Activated T-helper 1 cell treated with anti-CD3 and anti-CD28 coated beads, Interleukin-2, amount 50 U/mL, for 16 hours (primary cell): ENCODE results near the gene LYAR.

ENCODE experiments used
- DNase-seq, 2 donors: peaks; one replicate each; pipeline ENCODE4 v3.0.0-alpha.2; 2020; ENCODE audit warnings: low read depth in 1 of 2, low spot score in 1 of 2

The LYAR gene

GRCh38 chr4:4317496-4318232 is 27.7 kb upstream of the LYAR start:
- no peak for DNase-seq

GRCh38 chr4:4316150-4316495 is 26.2 kb upstream of the LYAR start:
- no peak for DNase-seq

- DNase-seq, result no peak
Measured at GRCh38 chr4:4315461-4316149, 25.7 kb upstream of the LYAR start.

GRCh38 chr4:4311193-4311592 is 21.2 kb upstream of the LYAR start:
- DNase-seq, result no peak

- DNase-seq, result no peak
Measured at GRCh38 chr4:4308800-4309441, 19.0 kb upstream of the LYAR start.

- DNase-seq, result no peak
Measured at GRCh38 chr4:4306920-4307319, 17.0 kb upstream of the LYAR start.

- no peak for DNase-seq
Measured at GRCh38 chr4:4302416-4302815, 12.5 kb upstream of the LYAR start.

GRCh38 chr4:4302001-4302400 is 12.0 kb upstream of the LYAR start:
- no peak for DNase-seq

- DNase-seq, result no peak
Measured at GRCh38 chr4:4299006-4299405, 9.1 kb upstream of the LYAR start.

- DNase-seq, result no peak
Measured at GRCh38 chr4:4296283-4296846, 6.4 kb upstream of the LYAR start.

GRCh38 chr4:4293279-4293678 is 3.3 kb upstream of the LYAR start:
- DNase-seq, result no peak

GRCh38 chr4:4289597-4289940 is 385 bp downstream of the LYAR start:
- no peak for DNase-seq

- DNase-seq, result no peak
Measured at GRCh38 chr4:4289055-4289454, 899 bp downstream of the LYAR start.

GRCh38 chr4:4288098-4288497 is 1.9 kb downstream of the LYAR start:
- no peak for DNase-seq

- DNase-seq, result no peak
Measured at GRCh38 chr4:4284827-4285618, 4.9 kb downstream of the LYAR start.

GRCh38 chr4:4281787-4282186 is 8.2 kb downstream of the LYAR start:
- DNase-seq, result no peak

- no peak for DNase-seq
Measured at GRCh38 chr4:4277531-4277930, 12.4 kb downstream of the LYAR start.

- DNase-seq, result no peak
Measured at GRCh38 chr4:4274226-4274625, 15.7 kb downstream of the LYAR start.

- no peak for DNase-seq
Measured at GRCh38 chr4:4271912-4272311, 18.0 kb downstream of the LYAR start.

- no peak for DNase-seq
Measured at GRCh38 chr4:4270529-4270928, 19.4 kb downstream of the LYAR start.

- DNase-seq, result peak in 1 of 2 donors; percentile 12
Measured at GRCh38 chr4:4269856-4270255, 20.1 kb downstream of the LYAR start.
